ENCODE data around the gene PRDM16. TPM values are rescaled to one million over a fixed set of nuclear protein-coding genes. Genes with fewer than 3 reads are reported as not detected.

The PRDM16 gene
- total and polyA plus RNA-seq, 2 of the 13 experiments (the other 11 are each of a cell fraction or from before 2014, with no cell fraction given) = 0.15 to 0.81 TPM

- no peak for TF ChIP-seq ZNF800 (CRISPR knock-in tag; IDR thresholded peaks at IDR 0.05)
- TF ChIP-seq, protein P1, sequence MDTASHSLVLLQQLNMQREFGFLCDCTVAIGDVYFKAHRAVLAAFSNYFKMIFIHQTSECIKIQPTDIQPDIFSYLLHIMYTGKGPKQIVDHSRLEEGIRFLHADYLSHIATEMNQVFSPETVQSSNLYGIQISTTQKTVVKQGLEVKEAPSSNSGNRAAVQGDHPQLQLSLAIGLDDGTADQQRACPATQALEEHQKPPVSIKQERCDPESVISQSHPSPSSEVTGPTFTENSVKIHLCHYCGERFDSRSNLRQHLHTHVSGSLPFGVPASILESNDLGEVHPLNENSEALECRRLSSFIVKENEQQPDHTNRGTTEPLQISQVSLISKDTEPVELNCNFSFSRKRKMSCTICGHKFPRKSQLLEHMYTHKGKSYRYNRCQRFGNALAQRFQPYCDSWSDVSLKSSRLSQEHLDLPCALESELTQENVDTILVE (CRISPR knock-in tag; IDR thresholded peaks at IDR 0.05) = no peak
- TF ChIP-seq, protein P2, sequence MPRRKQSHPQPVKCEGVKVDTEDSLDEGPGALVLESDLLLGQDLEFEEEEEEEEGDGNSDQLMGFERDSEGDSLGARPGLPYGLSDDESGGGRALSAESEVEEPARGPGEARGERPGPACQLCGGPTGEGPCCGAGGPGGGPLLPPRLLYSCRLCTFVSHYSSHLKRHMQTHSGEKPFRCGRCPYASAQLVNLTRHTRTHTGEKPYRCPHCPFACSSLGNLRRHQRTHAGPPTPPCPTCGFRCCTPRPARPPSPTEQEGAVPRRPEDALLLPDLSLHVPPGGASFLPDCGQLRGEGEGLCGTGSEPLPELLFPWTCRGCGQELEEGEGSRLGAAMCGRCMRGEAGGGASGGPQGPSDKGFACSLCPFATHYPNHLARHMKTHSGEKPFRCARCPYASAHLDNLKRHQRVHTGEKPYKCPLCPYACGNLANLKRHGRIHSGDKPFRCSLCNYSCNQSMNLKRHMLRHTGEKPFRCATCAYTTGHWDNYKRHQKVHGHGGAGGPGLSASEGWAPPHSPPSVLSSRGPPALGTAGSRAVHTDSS (CRISPR knock-in tag; conservative IDR thresholded peaks at IDR 0.05) = no peak
- TF ChIP-seq SIN3B (IDR thresholded peaks at IDR 0.05; ENCODE audit: low read length) = no peak
- no peak for TF ChIP-seq ZNF564 (CRISPR knock-in tag; IDR thresholded peaks at IDR 0.05)
- no peak for TF ChIP-seq TGIF2 (CRISPR knock-in tag; IDR thresholded peaks at IDR 0.05)
- TF ChIP-seq, protein P3, sequence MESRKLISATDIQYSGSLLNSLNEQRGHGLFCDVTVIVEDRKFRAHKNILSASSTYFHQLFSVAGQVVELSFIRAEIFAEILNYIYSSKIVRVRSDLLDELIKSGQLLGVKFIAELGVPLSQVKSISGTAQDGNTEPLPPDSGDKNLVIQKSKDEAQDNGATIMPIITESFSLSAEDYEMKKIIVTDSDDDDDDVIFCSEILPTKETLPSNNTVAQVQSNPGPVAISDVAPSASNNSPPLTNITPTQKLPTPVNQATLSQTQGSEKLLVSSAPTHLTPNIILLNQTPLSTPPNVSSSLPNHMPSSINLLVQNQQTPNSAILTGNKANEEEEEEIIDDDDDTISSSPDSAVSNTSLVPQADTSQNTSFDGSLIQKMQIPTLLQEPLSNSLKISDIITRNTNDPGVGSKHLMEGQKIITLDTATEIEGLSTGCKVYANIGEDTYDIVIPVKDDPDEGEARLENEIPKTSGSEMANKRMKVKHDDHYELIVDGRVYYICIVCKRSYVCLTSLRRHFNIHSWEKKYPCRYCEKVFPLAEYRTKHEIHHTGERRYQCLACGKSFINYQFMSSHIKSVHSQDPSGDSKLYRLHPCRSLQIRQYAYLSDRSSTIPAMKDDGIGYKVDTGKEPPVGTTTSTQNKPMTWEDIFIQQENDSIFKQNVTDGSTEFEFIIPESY (CRISPR knock-in tag; IDR thresholded peaks at IDR 0.05) = peak; percentile 82
- TF ChIP-seq, protein P4, sequence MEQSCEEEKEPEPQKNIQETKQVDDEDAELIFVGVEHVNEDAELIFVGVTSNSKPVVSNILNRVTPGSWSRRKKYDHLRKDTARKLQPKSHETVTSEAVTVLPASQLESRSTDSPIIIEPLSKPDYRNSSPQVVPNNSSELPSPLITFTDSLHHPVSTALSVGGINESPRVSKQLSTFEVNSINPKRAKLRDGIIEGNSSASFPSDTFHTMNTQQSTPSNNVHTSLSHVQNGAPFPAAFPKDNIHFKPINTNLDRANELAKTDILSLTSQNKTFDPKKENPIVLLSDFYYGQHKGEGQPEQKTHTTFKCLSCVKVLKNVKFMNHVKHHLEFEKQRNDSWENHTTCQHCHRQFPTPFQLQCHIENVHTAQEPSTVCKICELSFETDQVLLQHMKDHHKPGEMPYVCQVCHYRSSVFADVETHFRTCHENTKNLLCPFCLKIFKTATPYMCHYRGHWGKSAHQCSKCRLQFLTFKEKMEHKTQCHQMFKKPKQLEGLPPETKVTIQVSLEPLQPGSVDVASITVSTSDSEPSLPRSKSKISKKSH (CRISPR knock-in tag; IDR thresholded peaks at IDR 0.05; ENCODE audit: borderline replicate concordance) = no peak
- TF ChIP-seq DBP (CRISPR knock-in tag; IDR thresholded peaks at IDR 0.05; ENCODE audit: not compliant biosample characterization) = no peak
- TF ChIP-seq ZGPAT (CRISPR knock-in tag; IDR thresholded peaks at IDR 0.05) = no peak
- TF ChIP-seq ZNF616 (CRISPR knock-in tag; IDR thresholded peaks at IDR 0.05; ENCODE audit: low read depth) = no peak
- TF ChIP-seq, protein P5, sequence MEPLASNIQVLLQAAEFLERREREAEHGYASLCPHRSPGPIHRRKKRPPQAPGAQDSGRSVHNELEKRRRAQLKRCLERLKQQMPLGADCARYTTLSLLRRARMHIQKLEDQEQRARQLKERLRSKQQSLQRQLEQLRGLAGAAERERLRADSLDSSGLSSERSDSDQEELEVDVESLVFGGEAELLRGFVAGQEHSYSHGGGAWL (CRISPR knock-in tag; IDR thresholded peaks at IDR 0.05) = no peak
- 0 out of 2 replicates have a peak, but pooled peaks have one; percentile 7 for TF ChIP-seq NFKB2 (CRISPR knock-in tag; IDR thresholded peaks at IDR 0.05; ENCODE audit: borderline replicate concordance)
- no peak for TF ChIP-seq CHD2 (IDR thresholded peaks at IDR 0.05; ENCODE audit: low read depth, low read length)
- TF ChIP-seq HOXA3 (CRISPR knock-in tag; IDR thresholded peaks at IDR 0.05) = no peak
- TF ChIP-seq, protein P6, sequence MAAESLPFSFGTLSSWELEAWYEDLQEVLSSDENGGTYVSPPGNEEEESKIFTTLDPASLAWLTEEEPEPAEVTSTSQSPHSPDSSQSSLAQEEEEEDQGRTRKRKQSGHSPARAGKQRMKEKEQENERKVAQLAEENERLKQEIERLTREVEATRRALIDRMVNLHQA (CRISPR knock-in tag; IDR thresholded peaks at IDR 0.05) = no peak
- peak; percentile 32; the same call in 1 of the 2 replicates for TF ChIP-seq POLR2G (IDR thresholded peaks at IDR 0.05; ENCODE audit: low read depth, low read length)
Measured at GRCh38 chr1:3312898-3313575, 244.0 kb downstream of the PRDM16 start (continued).
